Peyer's patch (tissue), 4 donors: ENCODE results near the gene ELP2. TPM values are rescaled to one million over a fixed set of nuclear protein-coding genes. Genes with fewer than 3 reads are reported as not detected.
A peak's percentile ranks its signal among the peaks of the same experiment; 100 is the strongest.

ENCODE experiments used
- DNase-seq, 3 donors: peaks; one replicate each; pipeline ENCODE4 v3.0.0-alpha.2; 2017 to 2019
- H3K27ac ChIP-seq, 4 donors: fragments of 200-600 bp; sonication (generic); one replicate each; pipeline ENCODE4 v1.5.1; 2016 to 2019
- H3K27me3 ChIP-seq, 2 donors: fragments of 200-600 bp; sonication (generic); one replicate each; pipeline ENCODE4 v1.5.1; 2019
- H3K36me3 ChIP-seq, 3 donors: fragments of 200-600 bp; sonication (generic); one replicate each; pipeline ENCODE4 v1.5.1; 2016 to 2019
- H3K4me1 ChIP-seq, 4 donors: fragments of 200-600 bp; sonication (generic); one replicate each; pipeline ENCODE4 v1.5.1; 2016 to 2019
- H3K4me3 ChIP-seq, 4 donors: fragments of 200-600 bp; sonication (generic); 1 replicate in 3 of 4; 2 replicates in 1 of 4; pipeline ENCODE4 v1.5.1; 2016 to 2019; ENCODE audit warnings: mild to moderate bottlenecking in 1 of 4
- H3K9me3 ChIP-seq, 4 donors: fragments of 200-600 bp; sonication (generic); one replicate each; pipeline ENCODE4 v1.5.1; 2016 to 2019; ENCODE audit warnings: mild to moderate bottlenecking in 1 of 4
- CTCF ChIP-seq, 6 experiments: fragments of 450-650 bp in 4 of 6; fragments of 200-600 bp in 2 of 6; sonication (generic) in 1 of 6; IDR thresholded peaks; one replicate each; pipeline ENCODE4 v1.5.1; 2017 to 2019; ENCODE audit warnings: antibody characterized with exemption in 6 of 6, mild to moderate bottlenecking in 3 of 6, moderate library complexity in 1 of 6
- POLR2A ChIP-seq, 2 donors: fragments of 450-650 bp; IDR thresholded peaks; one replicate each; pipeline ENCODE4 v1.5.1; 2017; ENCODE audit warnings: antibody characterized with exemption in 2 of 2, mild to moderate bottlenecking in 2 of 2, moderate library complexity in 2 of 2
- total RNA-seq, 4 donors: library from RNA; depleted of rRNA; stranded (reverse); fragments of >200 nt; gene quantifications; one replicate each; pipeline ENCODE4 v1.1.0, GENCODE V29; 2016

The ELP2 gene
- total RNA-seq, 4 donors from 2014 or later, result 41.2 to 74.6 (median 55.7) TPM

GRCh38 chr18:36130883-36131653 lies 1.4 kb downstream of the ELP2 start:
- H3K4me1 ChIP-seq, result peaks cover 0 to 19% (median 16%) of the 10 kb centered on the region in 4 donors
- no peaks in the 10 kb centered on the region for H3K9me3 ChIP-seq
- no peak for DNase-seq
- H3K27ac ChIP-seq, result no peak overlapping the region
- peak overlapping the region; percentile 75 to 88 (median 82) for H3K4me3 ChIP-seq
- peaks cover 0 to 8% (median 0%) of the 10 kb centered on the region in 3 donors for H3K36me3 ChIP-seq
- no peaks in the 10 kb centered on the region for H3K27me3 ChIP-seq
- TF ChIP-seq POLR2A (IDR thresholded peaks at IDR 0.05), result no peak
- TF ChIP-seq CTCF (IDR thresholded peaks at IDR 0.05), result no peak

- Histone ChIP-seq H3K27me3 (no peaks in the 10 kb centered on the region), H3K9me3 (no peaks in the 10 kb centered on the region)
- TF ChIP-seq POLR2A (IDR thresholded peaks at IDR 0.05) (no peak), CTCF (IDR thresholded peaks at IDR 0.05) (no peak)
Measured at GRCh38 chr18:36131692-36132483, 2.2 kb downstream of the ELP2 start.

GRCh38 chr18:36132756-36133155 lies 3.1 kb downstream of the ELP2 start:
- no peak overlapping the region for H3K27ac ChIP-seq
- no peaks in the 10 kb centered on the region for H3K27me3 ChIP-seq
- no peak for DNase-seq
- no peak overlapping the region for H3K4me3 ChIP-seq
- no peaks in the 10 kb centered on the region for H3K9me3 ChIP-seq
- H3K4me1 ChIP-seq, result peaks cover 0 to 19% (median 16%) of the 10 kb centered on the region in 4 donors
- TF ChIP-seq CTCF (IDR thresholded peaks at IDR 0.05), result no peak
- no peak for TF ChIP-seq POLR2A (IDR thresholded peaks at IDR 0.05)
- peaks cover 0 to 23% (median 0%) of the 10 kb centered on the region in 3 donors for H3K36me3 ChIP-seq

More at GRCh38 chr18:36131692-36132483, 2.2 kb downstream of the ELP2 start:
- Histone ChIP-seq H3K27ac (no peak overlapping the region), H3K4me3 (no peak overlapping the region), H3K36me3 (peaks cover 0 to 16% (median 0%) of the 10 kb centered on the region in 3 donors), H3K4me1 (peaks cover 0 to 19% (median 16%) of the 10 kb centered on the region in 4 donors)
- no peak for DNase-seq

GRCh38 chr18:36135264-36135663 lies 5.6 kb downstream of the ELP2 start:
- Histone ChIP-seq H3K27ac (no peak overlapping the region), H3K36me3 (peaks cover 0 to 48% (median 0%) of the 10 kb centered on the region in 3 donors), H3K4me3 (no peak overlapping the region), H3K9me3 (no peaks in the 10 kb centered on the region), H3K4me1 (peaks cover 0 to 19% (median 13%) of the 10 kb centered on the region in 4 donors), H3K27me3 (no peaks in the 10 kb centered on the region)
- TF ChIP-seq CTCF (IDR thresholded peaks at IDR 0.05), result no peak
- TF ChIP-seq POLR2A (IDR thresholded peaks at IDR 0.05), result no peak
- DNase-seq, result no peak

GRCh38 chr18:36139245-36139644 lies 9.5 kb downstream of the ELP2 start:
- Histone ChIP-seq H3K27me3 (no peaks in the 10 kb centered on the region), H3K9me3 (no peaks in the 10 kb centered on the region), H3K4me3 (no peak overlapping the region), H3K4me1 (no peaks in the 10 kb centered on the region), H3K36me3 (peaks cover 0 to 79% (median 0%) of the 10 kb centered on the region in 3 donors), H3K27ac (no peak overlapping the region)
- no peak for TF ChIP-seq CTCF (IDR thresholded peaks at IDR 0.05)
- TF ChIP-seq POLR2A (IDR thresholded peaks at IDR 0.05), result no peak
- DNase-seq, result no peak
